Measurements from ENCODE around the gene ADAM12.

ADAM12 gene

GRCh38 chr10:126216632-126216961, 171.7 kb downstream of the ADAM12 start:
- DNase-seq (ENCODE audit: low read depth): no peak
- TF ChIP-seq CTCF (IDR thresholded peaks at IDR 0.05; ENCODE audit: control insufficient read depth, extremely low read depth, insufficient read depth): no peak

GRCh38 chr10:126215746-126216631, 172.3 kb downstream of the ADAM12 start:
- TF ChIP-seq CTCF (IDR thresholded peaks at IDR 0.05; ENCODE audit: control insufficient read depth, extremely low read depth, insufficient read depth): no peak

More at GRCh38 chr10:126216632-126216961, 171.7 kb downstream of the ADAM12 start:
- no peak overlapping the region for H3K4me3 ChIP-seq (ENCODE audit: low read depth, low read length)

GRCh38 chr10:126214679-126215078, 173.6 kb downstream of the ADAM12 start:
- H3K4me3 ChIP-seq (ENCODE audit: low read depth, low read length): no peak overlapping the region
- TF ChIP-seq CTCF (IDR thresholded peaks at IDR 0.05; ENCODE audit: control insufficient read depth, extremely low read depth, insufficient read depth): no peak
- no peak for DNase-seq (ENCODE audit: low read depth)

More at GRCh38 chr10:126215746-126216631, 172.3 kb downstream of the ADAM12 start:
- DNase-seq (ENCODE audit: low read depth): no peak
- no peak overlapping the region for H3K4me3 ChIP-seq (ENCODE audit: low read depth, low read length)

- TF ChIP-seq CTCF (IDR thresholded peaks at IDR 0.05; ENCODE audit: control insufficient read depth, extremely low read depth, insufficient read depth): no peak
- DNase-seq (ENCODE audit: low read depth): no peak
- no peak overlapping the region for H3K4me3 ChIP-seq (ENCODE audit: low read depth, low read length)
Observed at GRCh38 chr10:126214021-126214420, 174.3 kb downstream of the ADAM12 start.

- no peak for TF ChIP-seq CTCF (IDR thresholded peaks at IDR 0.05; ENCODE audit: control insufficient read depth, extremely low read depth, insufficient read depth)
- no peak for DNase-seq (ENCODE audit: low read depth)
- no peak overlapping the region for H3K4me3 ChIP-seq (ENCODE audit: low read depth, low read length)
Observed at GRCh38 chr10:126212738-126213137, 175.5 kb downstream of the ADAM12 start.

- H3K4me3 ChIP-seq (ENCODE audit: low read depth, low read length): no peak overlapping the region
- DNase-seq (ENCODE audit: low read depth): no peak
- no peak for TF ChIP-seq CTCF (IDR thresholded peaks at IDR 0.05; ENCODE audit: control insufficient read depth, extremely low read depth, insufficient read depth)
Observed at GRCh38 chr10:126210051-126210651, 178.1 kb downstream of the ADAM12 start.

All from LNCaP clone FGC (cell line).